Renal cortical epithelial cell (primary cell): ENCODE measurements around the gene SCUBE1. TPM values are rescaled to one million over a fixed set of nuclear protein-coding genes. Genes with fewer than 3 reads are reported as not detected.

ENCODE experiments used
- DNase-seq: peaks from one replicate; pipeline ENCODE4 v3.0.0-alpha.2; 2011; ENCODE audit warnings: low read depth
- total RNA-seq: library from RNA; depleted of rRNA; stranded (reverse); fragments of >200 nt; gene quantifications from 2 replicates; pipeline ENCODE4 v1.2.3, GENCODE V29; 2014

The SCUBE1 gene
- total RNA-seq, 1 donor from 2014 or later = 0.10 TPM

- DNase-seq = no peak
These were observed 65.1 kb downstream of the SCUBE1 start for GRCh38 chr22:43277987-43278601.

GRCh38 chr22:43277091-43277490 lies 66.1 kb downstream of the SCUBE1 start:
- DNase-seq = no peak

GRCh38 chr22:43276321-43276720 lies 66.9 kb downstream of the SCUBE1 start:
- DNase-seq = no peak

DNA sequence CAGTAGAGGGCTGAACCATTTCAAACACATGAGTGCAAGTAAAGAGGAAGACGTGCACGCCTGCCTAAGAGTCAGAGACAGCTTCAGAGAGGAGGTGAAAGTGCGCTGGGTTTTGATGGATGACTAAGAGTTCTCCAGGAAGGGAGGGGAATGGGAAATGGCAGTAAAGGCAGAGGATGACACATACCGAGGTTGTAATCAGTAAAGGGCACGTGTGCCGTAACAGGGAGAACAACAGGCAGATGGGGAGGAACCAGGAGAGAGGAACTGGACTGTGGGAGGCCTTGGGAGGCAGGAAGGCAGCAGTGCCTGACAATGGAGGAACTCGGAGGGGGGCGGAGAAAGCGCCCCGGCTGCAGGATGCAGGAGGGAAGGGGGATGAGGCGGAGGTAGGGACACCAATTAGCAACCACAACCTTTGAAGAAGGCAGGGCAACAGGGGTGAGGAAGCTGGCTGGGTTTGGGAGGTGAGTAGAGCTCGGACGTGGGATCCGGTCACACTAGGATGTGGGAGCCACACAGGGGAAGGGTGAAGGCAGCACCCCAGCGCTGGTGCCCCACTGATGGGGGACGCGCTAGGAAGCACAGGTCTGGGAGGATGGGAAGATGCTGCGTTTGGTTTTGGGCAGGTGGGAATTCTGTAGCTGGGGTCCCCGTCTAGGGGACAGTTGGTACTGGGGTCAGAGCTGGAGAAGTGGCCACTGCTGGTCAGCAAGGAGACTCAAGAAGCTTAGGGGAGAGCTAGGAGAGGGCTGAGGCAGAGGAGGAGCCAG lies 67.4 kb downstream of the SCUBE1 start:
- no peak for DNase-seq

DNA sequence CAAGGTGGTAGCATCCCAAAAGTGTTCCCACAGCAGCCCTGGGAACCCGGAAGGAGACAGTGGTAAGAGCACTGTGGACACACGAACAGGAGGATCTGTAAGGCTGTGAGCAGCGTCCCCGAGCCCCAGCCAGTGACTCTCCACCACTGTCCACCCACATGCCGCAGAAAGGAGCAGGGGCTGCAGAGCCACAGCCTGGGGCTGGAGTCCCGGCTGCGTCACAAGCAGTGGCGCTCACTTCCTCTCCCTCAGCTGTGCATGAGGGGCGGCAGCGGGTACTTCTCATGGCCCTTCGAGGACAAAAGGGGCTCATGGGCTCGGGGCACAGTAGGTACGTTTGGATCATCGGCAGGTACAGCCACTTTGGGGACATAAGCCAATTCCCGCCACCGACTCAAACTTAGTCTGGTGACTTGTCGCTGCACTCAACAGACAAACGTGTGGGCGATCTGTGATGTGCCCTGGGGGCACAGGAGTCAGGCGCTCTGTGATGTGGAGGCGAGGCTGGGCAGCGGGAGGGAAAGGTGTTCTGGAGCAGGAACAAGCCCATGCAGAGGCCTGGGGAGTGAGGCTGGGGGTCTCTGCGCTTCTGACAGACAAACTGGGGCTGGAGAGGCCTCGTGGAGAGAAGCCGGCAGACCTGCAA lies 68.5 kb downstream of the SCUBE1 start:
- DNase-seq = no peak

GRCh38 chr22:43273902-43274484 lies 69.2 kb downstream of the SCUBE1 start:
- DNase-seq = peak; percentile 43

- no peak for DNase-seq
These were observed 70.3 kb downstream of the SCUBE1 start for GRCh38 chr22:43272869-43273318.

- DNase-seq = no peak
These were observed 70.9 kb downstream of the SCUBE1 start for GRCh38 chr22:43272301-43272700.

DNA sequence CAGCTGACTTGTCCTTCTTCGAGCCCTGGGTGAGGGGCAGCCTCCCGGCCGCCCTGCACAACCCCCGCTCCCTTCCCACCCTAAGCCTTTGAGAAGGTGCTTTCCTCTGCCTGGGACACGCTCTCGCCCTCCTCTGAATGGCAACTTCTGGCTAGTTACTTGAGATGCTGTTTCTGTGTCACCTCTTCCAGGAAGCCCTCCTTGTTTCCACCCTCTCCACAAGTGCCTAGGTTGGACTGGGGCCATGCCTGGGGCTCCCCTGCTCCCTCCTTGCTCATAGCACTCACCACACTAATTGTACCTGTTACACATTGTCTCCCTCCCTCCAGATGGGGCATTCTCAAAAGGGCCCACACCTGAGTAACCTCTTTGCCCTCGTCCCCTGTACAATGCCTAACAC lies 72.2 kb downstream of the SCUBE1 start:
- no peak for DNase-seq

DNA sequence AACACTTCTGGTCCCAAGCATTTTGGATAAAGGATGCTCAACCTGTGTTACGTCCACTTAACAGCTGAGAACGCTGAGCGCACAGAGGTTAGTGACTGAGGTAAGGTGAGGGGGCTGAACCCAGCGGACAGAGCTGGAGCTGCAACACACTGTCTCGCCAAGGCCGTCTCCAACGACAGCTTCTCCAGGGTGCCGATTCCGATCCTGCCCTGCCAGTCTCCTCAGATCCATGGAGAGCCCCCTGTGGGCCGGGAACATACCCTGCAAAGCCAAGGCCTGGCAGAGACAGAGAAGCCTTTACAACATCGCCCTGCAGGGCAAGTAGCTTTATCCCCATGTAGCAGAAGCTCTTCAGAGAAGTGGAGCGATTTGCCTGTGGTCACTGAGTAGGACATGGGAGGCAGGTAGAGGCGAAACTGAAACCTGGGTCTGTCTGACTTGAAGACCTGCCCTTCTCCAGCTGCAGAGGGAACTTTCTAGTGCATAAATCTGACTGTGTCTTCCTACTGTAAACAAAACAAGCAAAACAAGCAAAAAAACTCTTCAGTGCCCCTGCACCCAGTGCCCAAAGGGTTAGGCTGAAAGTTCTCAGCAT lies 72.8 kb downstream of the SCUBE1 start:
- DNase-seq = no peak

- no peak for DNase-seq
These were observed 73.5 kb downstream of the SCUBE1 start for GRCh38 chr22:43269646-43270045.

DNA sequence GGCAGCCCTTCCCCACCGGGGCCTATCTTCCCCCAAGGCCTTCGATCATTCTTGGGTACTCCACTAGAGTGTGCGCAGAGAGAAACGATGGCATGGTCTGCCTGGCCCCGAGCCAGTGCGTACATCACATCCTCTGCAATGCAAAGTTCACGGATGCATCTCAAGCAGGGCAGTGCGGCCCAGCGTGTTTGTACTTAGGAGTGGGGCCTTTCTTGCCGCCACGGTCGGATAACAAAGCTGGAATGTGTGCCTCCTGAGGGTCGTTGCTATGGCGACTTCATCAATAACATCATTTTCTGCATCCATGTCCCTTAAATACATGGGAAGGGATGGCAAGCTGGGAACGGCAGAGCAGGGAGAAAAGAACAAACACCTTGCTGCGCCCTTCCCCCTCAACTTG lies 73.9 kb downstream of the SCUBE1 start:
- no peak for DNase-seq

DNA sequence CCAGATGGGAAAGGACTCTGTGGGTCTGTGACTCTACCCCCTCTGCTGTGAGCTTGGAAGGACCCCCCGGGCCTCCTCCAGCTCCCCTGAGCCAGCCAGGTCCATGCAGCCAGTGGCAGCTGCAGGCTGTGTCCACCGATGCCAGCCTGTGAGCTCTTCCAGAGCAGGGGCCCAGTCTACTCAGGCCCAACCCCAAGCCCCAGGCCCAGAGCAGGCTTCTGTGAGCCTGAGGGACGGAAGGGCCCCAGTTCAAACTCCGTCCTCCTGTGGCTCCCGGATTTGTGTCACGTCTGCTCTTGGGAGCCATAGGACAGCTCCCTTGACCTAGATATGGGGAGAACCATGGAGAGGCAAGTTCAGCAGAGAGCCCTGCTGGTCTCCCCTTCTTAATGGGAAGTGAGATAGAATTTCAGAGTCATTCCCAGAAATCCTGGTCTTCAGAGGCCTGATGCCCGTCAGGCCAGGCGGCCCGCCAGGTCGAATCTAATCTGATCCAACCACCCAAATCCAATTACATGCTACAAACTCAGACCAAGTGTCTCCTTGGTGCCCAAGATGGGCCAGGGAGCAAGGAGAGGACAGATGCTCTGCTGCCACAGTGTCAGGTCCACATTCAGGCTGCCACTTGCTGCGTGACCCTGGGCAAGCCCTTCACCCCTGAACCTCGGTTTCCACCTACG lies 75.1 kb downstream of the SCUBE1 start:
- DNase-seq = no peak

DNA sequence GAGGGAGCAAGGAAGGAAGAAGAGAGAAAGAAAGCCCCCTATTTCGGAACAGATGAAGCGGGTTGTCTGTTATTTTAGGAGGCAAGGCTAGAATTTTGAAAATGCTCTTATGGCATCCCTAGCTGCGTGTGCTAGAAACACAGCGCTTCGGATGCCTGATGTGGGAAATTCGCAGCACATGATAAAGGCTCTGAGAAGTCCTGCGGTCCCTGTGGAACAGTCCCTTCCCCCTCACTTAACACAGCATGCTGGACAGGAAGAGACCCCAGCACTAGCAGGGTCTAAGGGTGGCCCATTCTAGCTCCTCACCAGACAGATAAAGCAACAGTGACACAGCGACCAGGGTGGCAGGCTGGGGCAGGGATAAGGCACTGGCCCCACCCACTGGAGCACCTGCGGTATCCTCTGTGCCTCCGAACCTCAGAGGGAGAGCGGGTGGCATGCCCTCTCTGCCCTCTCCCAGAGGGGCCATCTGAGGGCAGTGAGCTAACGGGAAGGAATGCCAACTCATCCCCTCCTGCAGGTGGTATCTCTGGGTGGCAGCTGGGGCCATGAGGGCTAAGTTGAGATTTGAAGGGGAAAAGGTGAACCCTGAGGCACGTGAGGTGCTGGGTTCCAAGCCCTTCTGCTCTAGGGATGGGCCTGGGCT lies 75.7 kb downstream of the SCUBE1 start:
- no peak for DNase-seq

DNA sequence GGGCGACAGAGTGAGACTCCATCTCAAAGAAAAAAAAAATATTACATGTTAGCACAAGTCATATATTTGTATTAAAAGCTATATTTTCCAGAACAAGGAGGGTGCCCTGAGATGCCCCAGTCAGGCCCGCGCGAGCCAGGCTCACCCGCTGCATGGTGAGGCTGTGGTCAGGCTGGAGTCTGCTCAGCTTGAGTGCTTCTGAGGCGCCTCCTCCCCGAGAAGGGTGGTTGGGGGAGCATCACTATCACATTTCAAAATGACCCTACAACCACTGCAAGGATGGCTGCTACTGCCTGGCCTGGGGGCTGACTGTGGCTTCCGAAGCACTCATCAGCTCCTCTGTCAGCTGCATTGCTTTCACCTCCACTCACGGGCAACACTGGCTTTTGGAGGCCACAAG lies 77.1 kb downstream of the SCUBE1 start:
- DNase-seq = no peak

DNA sequence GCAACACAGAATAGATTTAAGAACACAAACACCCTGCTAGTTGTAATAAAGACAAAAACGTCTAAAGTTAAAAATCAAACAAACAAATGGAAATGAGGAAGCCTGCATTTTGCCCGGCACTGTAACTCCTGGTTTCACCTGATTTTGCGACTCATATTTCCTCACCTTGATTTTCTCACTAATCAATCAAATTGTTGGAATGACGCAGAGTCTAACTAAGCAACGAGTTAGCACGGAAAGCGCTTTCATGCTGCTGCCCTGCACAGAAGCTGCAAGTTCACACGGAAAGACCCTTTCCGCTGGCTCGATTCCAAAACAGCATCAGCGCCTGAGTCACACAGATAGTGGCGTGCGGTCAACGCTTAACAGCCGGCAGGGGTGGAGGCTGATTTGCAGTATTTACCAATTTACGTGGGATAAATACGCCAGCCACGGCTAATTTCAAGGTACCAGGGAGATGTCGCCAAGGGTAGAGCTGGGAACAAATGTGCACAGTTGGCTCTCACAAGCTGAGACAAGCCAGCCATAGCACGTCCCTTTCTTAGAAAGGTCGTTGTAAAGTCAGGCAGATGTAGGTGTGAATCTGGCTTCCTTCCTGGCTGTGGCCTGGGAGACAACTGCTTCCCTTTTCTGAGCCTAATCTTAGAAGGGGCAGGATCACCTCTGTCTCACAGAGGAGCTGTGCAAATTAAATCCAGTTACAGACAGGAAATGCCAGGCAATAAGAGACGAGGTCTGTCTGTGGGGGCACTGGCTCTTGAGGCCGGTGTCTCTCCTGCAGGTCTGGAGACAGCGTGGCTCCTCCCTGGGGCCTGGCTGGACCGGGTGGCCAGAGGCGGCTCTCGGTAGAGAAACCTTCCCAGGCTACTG lies 79.3 kb downstream of the SCUBE1 start:
- DNase-seq = peak; percentile 58

- DNase-seq = no peak
These were observed 80.1 kb downstream of the SCUBE1 start for GRCh38 chr22:43262990-43263644.

- no peak for DNase-seq
These were observed 82.6 kb downstream of the SCUBE1 start for GRCh38 chr22:43260331-43261231.

DNA sequence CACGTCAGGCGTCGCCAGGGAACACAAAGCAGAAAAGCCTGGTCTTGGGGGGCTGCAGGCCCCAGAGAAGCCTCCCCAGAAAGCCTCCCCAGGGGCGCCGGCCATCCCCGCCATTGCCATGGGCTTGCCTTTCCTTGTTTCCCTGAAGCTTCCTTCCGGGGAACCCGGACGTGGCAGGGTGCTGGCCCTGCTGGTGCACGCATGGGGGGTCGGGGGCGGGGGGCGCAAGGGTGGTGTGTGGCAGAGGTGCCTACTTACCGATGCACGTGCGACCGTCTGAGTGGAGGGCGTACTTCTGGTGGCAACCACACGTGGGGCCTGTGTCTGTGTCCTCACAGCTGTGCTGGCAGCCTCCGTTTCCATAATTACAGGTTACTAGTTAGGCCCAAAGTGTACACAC lies 85.2 kb downstream of the SCUBE1 start:
- no peak for DNase-seq
